Astrocyte (in vitro differentiated cells and primary cell): ENCODE measurements around the gene TFB1M. TPM values are rescaled to one million over a fixed set of nuclear protein-coding genes. Genes with fewer than 3 reads are reported as not detected.

Experiments
- DNase-seq: peaks from one replicate; pipeline ENCODE4 v3.0.0-alpha.2; 2010; ENCODE audit warnings: low read depth
- FAIRE-seq: peaks from 2 replicates; lab custom pipeline; 2011; peaks lifted over from hg19 to GRCh38; lab: Jason Lieb, UNC
- H2AFZ ChIP-seq: 2 replicates; pipeline ENCODE4 v1.6.0; 2012; ENCODE audit warnings: low read depth, low read length, inconsistent platforms
- H3K27ac ChIP-seq: 2 replicates; pipeline ENCODE4 v1.5.1; 2011; ENCODE audit warnings: low read depth, low read length, inconsistent platforms
- H3K27me3 ChIP-seq: 2 replicates; pipeline ENCODE4 v1.6.0; 2011; ENCODE audit warnings: low read length, inconsistent platforms; ENCODE audit not compliant: insufficient read depth
- H3K36me3 ChIP-seq: 2 replicates; pipeline ENCODE4 v1.5.1; 2011; ENCODE audit warnings: low read length, inconsistent platforms; ENCODE audit not compliant: insufficient read depth
- H3K4me1 ChIP-seq: 2 replicates; pipeline ENCODE4 v1.5.1; 2011; ENCODE audit warnings: low read length, inconsistent platforms; ENCODE audit not compliant: insufficient read depth
- H3K4me2 ChIP-seq: 2 replicates; pipeline ENCODE4 v1.6.0; 2012; ENCODE audit warnings: low read length, inconsistent platforms
- H3K4me3 ChIP-seq: 2 replicates; pipeline ENCODE4 v1.5.1; 2011; ENCODE audit warnings: low read depth, mild to moderate bottlenecking, low read length, inconsistent platforms; ENCODE audit not compliant: insufficient read depth
- H3K79me2 ChIP-seq: 2 replicates; pipeline ENCODE4 v1.6.0; 2012; ENCODE audit warnings: mild to moderate bottlenecking, low read length, inconsistent platforms; ENCODE audit not compliant: insufficient read depth
- H3K9ac ChIP-seq: 2 replicates; pipeline ENCODE4 v1.6.0; 2012; ENCODE audit warnings: mild to moderate bottlenecking, low read length, inconsistent platforms
- H3K9me3 ChIP-seq: 2 replicates; pipeline ENCODE4 v1.5.1; 2012; ENCODE audit warnings: low read depth, mild to moderate bottlenecking, low read length, inconsistent platforms; ENCODE audit not compliant: insufficient read depth
- H4K20me1 ChIP-seq: 2 replicates; pipeline ENCODE4 v1.6.0; 2012; ENCODE audit warnings: low read length, inconsistent platforms; ENCODE audit not compliant: insufficient read depth
- H3K27ac Mint-ChIP-seq: one replicate; pipeline ENCODE4 v1.8.0; 2021; ENCODE audit warnings: mild to moderate bottlenecking, mixed read lengths; ENCODE audit not compliant: unreplicated experiment
- H3K27me3 Mint-ChIP-seq: one replicate; pipeline ENCODE4 v1.8.0; 2021; ENCODE audit warnings: low read depth, mixed read lengths; ENCODE audit not compliant: unreplicated experiment
- H3K36me3 Mint-ChIP-seq: one replicate; pipeline ENCODE4 v1.8.0; 2021; ENCODE audit warnings: low read depth, mixed read lengths; ENCODE audit not compliant: unreplicated experiment
- H3K4me1 Mint-ChIP-seq: one replicate; pipeline ENCODE4 v1.8.0; 2021; ENCODE audit warnings: low read depth, mixed read lengths; ENCODE audit not compliant: unreplicated experiment
- H3K4me3 Mint-ChIP-seq: one replicate; pipeline ENCODE4 v1.8.0; 2021; ENCODE audit warnings: mild to moderate bottlenecking, moderate library complexity, mixed read lengths; ENCODE audit not compliant: unreplicated experiment
- H3K9me3 Mint-ChIP-seq: one replicate; pipeline ENCODE4 v1.8.0; 2021; ENCODE audit warnings: mild to moderate bottlenecking, mixed read lengths; ENCODE audit not compliant: unreplicated experiment
- EZH2 ChIP-seq: IDR thresholded peaks from 2 replicates; pipeline ENCODE4 v1.6.1; 2012; ENCODE audit warnings: mild to moderate bottlenecking, low read length, inconsistent platforms; ENCODE audit not compliant: insufficient read depth
- total RNA-seq: library from RNA; stranded (reverse); gene quantifications from 2 replicates; pipeline ENCODE4 v1.2.1, GENCODE V29; 2021
- TF ChIP-seq, protein P1 (sequence below): IDR thresholded peaks from 2 replicates; pipeline ENCODE4 v1.5.1; 2011; ENCODE audit warnings: low read depth, mild to moderate bottlenecking, inconsistent platforms, low read length, moderate library complexity; ENCODE audit not compliant: insufficient read depth

TFB1M gene
- total RNA-seq, 1 donor from 2014 or later: 24.1 TPM

- H3K36me3 Mint-ChIP-seq: peaks cover 14% of the 10 kb centered on the region
- no peaks in the 10 kb centered on the region for H3K27me3 Mint-ChIP-seq
- Histone ChIP-seq H3K36me3 (peaks cover 26% of the 10 kb centered on the region), H3K27me3 (no peaks in the 10 kb centered on the region), H3K4me3 (no peak overlapping the region), H3K9ac (no peak overlapping the region), H3K27ac (no peak overlapping the region), H3K9me3 (no peaks in the 10 kb centered on the region), H3K79me2 (peaks cover 4% of the 10 kb centered on the region), H3K4me1 (no peaks in the 10 kb centered on the region), H2AFZ (no peak overlapping the region), H3K4me2 (no peak overlapping the region), H4K20me1 (no peaks in the 10 kb centered on the region)
- peaks cover 10% of the 10 kb centered on the region for H3K4me1 Mint-ChIP-seq
- no peak overlapping the region for H3K4me3 Mint-ChIP-seq
- FAIRE-seq: no peak
- TF ChIP-seq, protein P1, sequence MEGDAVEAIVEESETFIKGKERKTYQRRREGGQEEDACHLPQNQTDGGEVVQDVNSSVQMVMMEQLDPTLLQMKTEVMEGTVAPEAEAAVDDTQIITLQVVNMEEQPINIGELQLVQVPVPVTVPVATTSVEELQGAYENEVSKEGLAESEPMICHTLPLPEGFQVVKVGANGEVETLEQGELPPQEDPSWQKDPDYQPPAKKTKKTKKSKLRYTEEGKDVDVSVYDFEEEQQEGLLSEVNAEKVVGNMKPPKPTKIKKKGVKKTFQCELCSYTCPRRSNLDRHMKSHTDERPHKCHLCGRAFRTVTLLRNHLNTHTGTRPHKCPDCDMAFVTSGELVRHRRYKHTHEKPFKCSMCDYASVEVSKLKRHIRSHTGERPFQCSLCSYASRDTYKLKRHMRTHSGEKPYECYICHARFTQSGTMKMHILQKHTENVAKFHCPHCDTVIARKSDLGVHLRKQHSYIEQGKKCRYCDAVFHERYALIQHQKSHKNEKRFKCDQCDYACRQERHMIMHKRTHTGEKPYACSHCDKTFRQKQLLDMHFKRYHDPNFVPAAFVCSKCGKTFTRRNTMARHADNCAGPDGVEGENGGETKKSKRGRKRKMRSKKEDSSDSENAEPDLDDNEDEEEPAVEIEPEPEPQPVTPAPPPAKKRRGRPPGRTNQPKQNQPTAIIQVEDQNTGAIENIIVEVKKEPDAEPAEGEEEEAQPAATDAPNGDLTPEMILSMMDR: no peak
- TF ChIP-seq EZH2: no peak
- DNase-seq: no peak
- no peak overlapping the region for H3K27ac Mint-ChIP-seq
- no peaks in the 10 kb centered on the region for H3K9me3 Mint-ChIP-seq
These were observed 55.1 kb downstream of the TFB1M start for GRCh38 chr6:155259204-155259603.

DNA sequence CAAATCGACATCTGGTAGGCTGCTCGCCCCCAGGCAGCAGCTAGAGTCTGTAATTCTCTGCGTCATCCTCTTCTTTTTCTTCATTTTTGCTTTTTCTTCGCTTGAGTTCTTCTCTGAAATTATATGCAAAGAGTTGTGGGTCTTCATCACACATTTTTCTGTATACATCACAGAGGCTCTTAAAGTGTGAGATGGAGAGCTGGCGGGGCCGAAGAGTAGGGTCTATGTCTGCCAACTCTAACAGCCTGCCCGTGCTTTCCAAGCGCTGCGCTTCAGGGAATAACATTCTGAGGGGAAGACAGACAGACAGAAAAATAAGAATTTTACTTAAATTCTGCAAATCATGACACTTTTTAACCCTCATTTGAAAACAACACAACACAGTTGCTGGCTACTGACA lies 56.5 kb downstream of the TFB1M start:
- Histone ChIP-seq H3K9ac (no peak overlapping the region), H3K4me1 (no peaks in the 10 kb centered on the region), H3K36me3 (peaks cover 31% of the 10 kb centered on the region), H3K79me2 (peaks cover 4% of the 10 kb centered on the region), H2AFZ (no peak overlapping the region), H3K4me3 (no peak overlapping the region), H4K20me1 (no peaks in the 10 kb centered on the region), H3K27ac (no peak overlapping the region), H3K27me3 (no peaks in the 10 kb centered on the region), H3K9me3 (no peaks in the 10 kb centered on the region), H3K4me2 (no peak overlapping the region)
- Mint-ChIP-seq H3K27ac (no peak overlapping the region), H3K36me3 (peaks cover 12% of the 10 kb centered on the region), H3K4me1 (peaks cover 19% of the 10 kb centered on the region), H3K4me3 (no peak overlapping the region), H3K9me3 (no peaks in the 10 kb centered on the region), H3K27me3 (no peaks in the 10 kb centered on the region)
- FAIRE-seq (no peak), DNase-seq (no peak)
- TF ChIP-seq, protein P1: no peak
- TF ChIP-seq EZH2: no peak

DNA sequence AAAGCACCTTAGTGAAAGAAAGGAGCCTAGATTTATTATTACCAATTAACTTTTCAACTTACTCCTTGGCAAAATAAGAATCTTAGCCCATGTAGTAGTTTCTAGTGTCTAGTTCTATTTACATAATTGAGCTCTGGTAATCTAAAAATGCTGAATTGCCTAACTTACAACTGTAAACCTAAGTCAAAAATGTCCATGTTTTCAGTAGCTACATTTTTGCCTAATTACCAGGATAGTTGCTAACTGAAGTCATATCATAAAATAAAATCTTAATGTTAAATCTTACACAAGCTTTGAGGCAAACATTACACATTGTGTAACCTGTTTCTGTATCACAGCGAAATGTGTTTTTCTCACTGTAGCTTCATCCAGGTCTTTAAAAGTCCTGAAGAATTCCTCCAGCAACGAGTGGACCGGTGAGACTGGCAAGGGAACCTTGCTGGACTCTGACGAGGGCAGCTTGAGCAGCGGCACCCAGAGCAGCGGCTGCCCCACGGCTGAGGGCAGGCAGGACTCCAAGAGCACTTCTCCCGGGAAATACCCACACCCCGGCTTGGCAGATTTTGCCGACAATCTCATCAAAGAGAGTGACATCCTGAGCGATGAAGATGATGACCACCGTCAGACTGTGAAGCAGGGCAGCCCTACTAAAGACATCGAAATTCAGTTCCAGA lies 58.0 kb downstream of the TFB1M start:
- Histone ChIP-seq H2AFZ (no peak overlapping the region), H3K27ac (no peak overlapping the region), H3K9ac (no peak overlapping the region), H3K4me2 (no peak overlapping the region), H3K79me2 (no peaks in the 10 kb centered on the region), H3K4me3 (no peak overlapping the region), H3K36me3 (peaks cover 31% of the 10 kb centered on the region), H3K9me3 (no peaks in the 10 kb centered on the region), H3K4me1 (no peaks in the 10 kb centered on the region), H4K20me1 (no peaks in the 10 kb centered on the region), H3K27me3 (no peaks in the 10 kb centered on the region)
- Mint-ChIP-seq H3K27ac (no peak overlapping the region), H3K27me3 (no peaks in the 10 kb centered on the region), H3K9me3 (no peaks in the 10 kb centered on the region), H3K36me3 (peaks cover 11% of the 10 kb centered on the region), H3K4me3 (no peak overlapping the region), H3K4me1 (peaks cover 14% of the 10 kb centered on the region)
- no peak for TF ChIP-seq EZH2
- TF ChIP-seq, protein P1: no peak
- DNase-seq (no peak), FAIRE-seq (no peak)
